Keratinocyte (primary cell): Measurements from ENCODE around the gene RBBP5. TPM values are rescaled to one million over a fixed set of nuclear protein-coding genes. Genes with fewer than 3 reads are reported as not detected.

Source experiments
- DNase-seq: peaks from one replicate; pipeline ENCODE4 v3.0.0-alpha.2; 2011; ENCODE audit warnings: low read depth, missing footprints, low spot score
- FAIRE-seq: peaks from 2 replicates; lab custom pipeline; 2011; peaks lifted over from hg19 to GRCh38; lab: Jason Lieb, UNC
- H2AFZ ChIP-seq: 2 replicates; pipeline ENCODE4 v1.6.0; 2012; ENCODE audit warnings: low read length, control low read depth, inconsistent platforms; ENCODE audit not compliant: control insufficient read depth
- H3K27ac ChIP-seq: 2 replicates; pipeline ENCODE4 v1.5.1; 2011; ENCODE audit warnings: low read length; ENCODE audit not compliant: control insufficient read depth, insufficient read depth
- H3K27me3 ChIP-seq: 3 replicates; pipeline ENCODE4 v1.6.0; 2011; ENCODE audit warnings: low read length; ENCODE audit not compliant: control insufficient read depth, insufficient read depth; ENCODE audit errors: extremely low read depth
- H3K36me3 ChIP-seq, 2 experiments: 2 replicates in 1 of 2; 3 replicates in 1 of 2; pipeline ENCODE4 v1.5.1; 2011; ENCODE audit warnings: low read length in 2 of 2, mild to moderate bottlenecking in 1 of 2; ENCODE audit not compliant: control insufficient read depth in 2 of 2, insufficient read depth in 2 of 2; ENCODE audit errors: extremely low read depth in 1 of 2
- H3K4me1 ChIP-seq: 3 replicates; pipeline ENCODE4 v1.5.1; 2011; ENCODE audit warnings: low read length; ENCODE audit not compliant: control insufficient read depth, insufficient read depth; ENCODE audit errors: extremely low read depth
- H3K4me2 ChIP-seq: 3 replicates; pipeline ENCODE4 v1.6.0; 2011; ENCODE audit warnings: low read depth, low read length; ENCODE audit not compliant: control insufficient read depth, insufficient read depth; ENCODE audit errors: extremely low read depth
- H3K4me3 ChIP-seq, 3 experiments: fragments of 200-600 bp in 1 of 3; sonication (generic) in 1 of 3; 2 replicates in 2 of 3; 3 replicates in 1 of 3; pipeline ENCODE4 v1.5.1; 2011 to 2016; ENCODE audit warnings: low read length in 3 of 3, mild to moderate bottlenecking in 3 of 3, control low read depth in 2 of 3, inconsistent platforms in 1 of 3, low read depth in 1 of 3, mixed read lengths in 1 of 3, mixed run types in 1 of 3, moderate library complexity in 1 of 3; ENCODE audit not compliant: control insufficient read depth in 2 of 3, insufficient read depth in 2 of 3; ENCODE audit errors: extremely low read depth in 1 of 3
- H3K79me2 ChIP-seq: 2 replicates; pipeline ENCODE4 v1.6.0; 2012; ENCODE audit warnings: low read length; ENCODE audit not compliant: control insufficient read depth, insufficient read depth
- H3K9ac ChIP-seq: 3 replicates; pipeline ENCODE4 v1.6.0; 2011; ENCODE audit warnings: low read length; ENCODE audit not compliant: control insufficient read depth, insufficient read depth; ENCODE audit errors: extremely low read depth
- H3K9me1 ChIP-seq: 3 replicates; pipeline ENCODE4 v1.6.0; 2011; ENCODE audit warnings: low read length; ENCODE audit not compliant: control insufficient read depth, insufficient read depth; ENCODE audit errors: extremely low read depth
- H3K9me3 ChIP-seq: 2 replicates; pipeline ENCODE4 v1.5.1; 2012; ENCODE audit warnings: low read depth, low read length; ENCODE audit not compliant: control insufficient read depth
- H4K20me1 ChIP-seq: 3 replicates; pipeline ENCODE4 v1.6.0; 2011; ENCODE audit warnings: low read length; ENCODE audit not compliant: control insufficient read depth, insufficient read depth; ENCODE audit errors: extremely low read depth
- EZH2 ChIP-seq: IDR thresholded peaks from one replicate; pipeline ENCODE4 v1.6.1; 2012; ENCODE audit warnings: inconsistent platforms, mild to moderate bottlenecking, low read length, moderate library complexity
- dilution Hi-C: fragments of 300-500 bp; cut with MboI; formaldehyde crosslinking; loops from one replicate; pipeline ENCODE4 v1.7.0; 2020; ENCODE audit warnings: low sequenced_read_pairs; ENCODE audit not compliant: extremely low pct_ligation_motif_present
- polyA plus RNA-seq, 5 experiments: library from polyadenylated mRNA; depleted of rRNA in 3 of 5; stranded (reverse) in 3 of 5; stranded (forward) in 1 of 5; unstranded in 1 of 5; fragments of >200 nt; gene quantifications; 1 replicate in 1 of 5; 2 replicates in 3 of 5; 3 replicates in 1 of 5; pipeline versions ENCODE4 v1.2.1 to v1.2.3, GENCODE V29; 2011 to 2012; ENCODE audit warnings: missing spikeins in 2 of 5, low read depth in 1 of 5, low replicate concordance in 1 of 5
- TF ChIP-seq, protein P1 (sequence below), 3 experiments: IDR thresholded peaks in 1 of 3; conservative IDR thresholded peaks in 1 of 3; optimal IDR thresholded peaks in 1 of 3; 2 replicates in 2 of 3; 3 replicates in 1 of 3; pipeline versions ENCODE3 to v1.5.1; 2011; ENCODE audit warnings: low read length in 3 of 3, mild to moderate bottlenecking in 3 of 3, moderate library complexity in 2 of 3, control low read depth in 1 of 3, inconsistent platforms in 1 of 3; ENCODE audit not compliant: insufficient read depth in 2 of 3; ENCODE audit errors: extremely low read depth in 1 of 3

The RBBP5 gene
- polyA plus RNA-seq, 1 donor (not counting 4 experiments of a cell fraction or from before 2014, with no cell fraction given) = 12.3 TPM

DNA sequence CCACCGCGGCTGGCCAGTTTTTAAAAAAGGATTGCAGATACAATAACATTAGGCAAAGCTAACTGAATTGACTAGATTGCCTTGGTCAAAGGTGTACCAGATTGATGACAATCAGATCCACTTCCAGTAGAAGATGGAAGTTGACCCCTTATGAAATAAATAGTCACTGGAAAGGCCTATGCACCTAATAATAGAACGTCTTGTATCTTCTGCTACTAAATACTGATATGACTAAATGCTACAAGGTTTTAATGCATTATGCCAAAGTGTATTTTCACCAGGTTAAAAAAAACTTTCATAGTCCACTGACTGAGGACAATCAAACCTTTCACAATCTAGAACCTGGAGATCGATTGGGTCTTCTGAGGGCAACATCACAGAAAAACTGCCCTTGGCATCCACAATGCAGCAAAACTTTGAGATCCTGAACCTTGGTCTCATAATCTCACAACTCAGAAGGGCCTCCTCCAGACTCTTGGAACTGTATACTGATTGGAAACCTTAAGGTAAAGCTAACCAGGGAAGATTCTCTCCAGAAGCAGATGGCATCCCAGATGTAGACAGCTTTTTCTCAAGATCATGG, 7.8 kb upstream of the RBBP5 start:
- Histone ChIP-seq H3K4me3 (no peak overlapping the region), H3K9me3 (no peaks in the 10 kb centered on the region), H2AFZ (no peak overlapping the region), H3K4me1 (no peaks in the 10 kb centered on the region), H4K20me1 (no peaks in the 10 kb centered on the region), H3K27ac (no peak overlapping the region), H3K4me2 (no peak overlapping the region), H3K27me3 (no peaks in the 10 kb centered on the region), H3K9me1 (no peaks in the 10 kb centered on the region), H3K9ac (no peak overlapping the region), H3K36me3 (no peaks in the 10 kb centered on the region), H3K79me2 (no peaks in the 10 kb centered on the region)
- no peak for DNase-seq
- dilution Hi-C loops = no loop called here
- TF ChIP-seq EZH2 = no peak
- TF ChIP-seq, protein P1, sequence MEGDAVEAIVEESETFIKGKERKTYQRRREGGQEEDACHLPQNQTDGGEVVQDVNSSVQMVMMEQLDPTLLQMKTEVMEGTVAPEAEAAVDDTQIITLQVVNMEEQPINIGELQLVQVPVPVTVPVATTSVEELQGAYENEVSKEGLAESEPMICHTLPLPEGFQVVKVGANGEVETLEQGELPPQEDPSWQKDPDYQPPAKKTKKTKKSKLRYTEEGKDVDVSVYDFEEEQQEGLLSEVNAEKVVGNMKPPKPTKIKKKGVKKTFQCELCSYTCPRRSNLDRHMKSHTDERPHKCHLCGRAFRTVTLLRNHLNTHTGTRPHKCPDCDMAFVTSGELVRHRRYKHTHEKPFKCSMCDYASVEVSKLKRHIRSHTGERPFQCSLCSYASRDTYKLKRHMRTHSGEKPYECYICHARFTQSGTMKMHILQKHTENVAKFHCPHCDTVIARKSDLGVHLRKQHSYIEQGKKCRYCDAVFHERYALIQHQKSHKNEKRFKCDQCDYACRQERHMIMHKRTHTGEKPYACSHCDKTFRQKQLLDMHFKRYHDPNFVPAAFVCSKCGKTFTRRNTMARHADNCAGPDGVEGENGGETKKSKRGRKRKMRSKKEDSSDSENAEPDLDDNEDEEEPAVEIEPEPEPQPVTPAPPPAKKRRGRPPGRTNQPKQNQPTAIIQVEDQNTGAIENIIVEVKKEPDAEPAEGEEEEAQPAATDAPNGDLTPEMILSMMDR (optimal IDR thresholded peaks at IDR 0.05 in 1 of 3, IDR thresholded peaks at IDR 0.05 in 1 of 3, conservative IDR thresholded peaks at IDR 0.05 in 1 of 3; ENCODE audit: extremely low read depth in 1 of 3, insufficient read depth in 2 of 3, low read length in 3 of 3) = no peak
- FAIRE-seq = no peak

DNA sequence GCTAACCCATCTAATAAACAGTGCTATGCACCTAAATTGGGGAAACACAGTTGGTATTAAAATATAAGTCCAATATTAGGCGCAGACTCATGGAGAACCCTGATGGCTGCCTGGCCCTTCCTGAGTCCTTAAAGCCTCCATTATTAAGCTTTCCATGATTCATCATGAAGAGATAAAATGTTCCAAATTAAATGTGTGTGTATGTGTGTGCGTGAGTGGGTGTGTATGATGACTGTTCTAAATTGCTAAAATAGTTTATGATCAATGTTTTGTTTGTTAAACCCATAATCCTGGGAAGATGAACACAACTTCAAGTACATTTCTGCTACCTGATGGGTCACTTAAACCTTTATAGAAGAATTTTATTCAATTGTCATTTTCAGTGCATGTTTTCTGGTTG, 6.3 kb upstream of the RBBP5 start:
- Histone ChIP-seq H4K20me1 (no peaks in the 10 kb centered on the region), H3K9me1 (no peaks in the 10 kb centered on the region), H3K27ac (no peak overlapping the region), H3K4me1 (no peaks in the 10 kb centered on the region), H3K4me2 (no peak overlapping the region), H3K9ac (no peak overlapping the region), H3K79me2 (no peaks in the 10 kb centered on the region), H3K27me3 (no peaks in the 10 kb centered on the region), H3K4me3 (no peak overlapping the region), H3K9me3 (no peaks in the 10 kb centered on the region), H2AFZ (no peak overlapping the region), H3K36me3 (no peaks in the 10 kb centered on the region)
- TF ChIP-seq, protein P1 (optimal IDR thresholded peaks at IDR 0.05 in 1 of 3, IDR thresholded peaks at IDR 0.05 in 1 of 3, conservative IDR thresholded peaks at IDR 0.05 in 1 of 3; ENCODE audit: extremely low read depth in 1 of 3, insufficient read depth in 2 of 3, low read length in 3 of 3) = no peak
- TF ChIP-seq EZH2 = no peak
- dilution Hi-C loops = no loop called here
- FAIRE-seq = no peak
- DNase-seq = no peak
